ENCODE results near the gene PTGS1.

Gene PTGS1

DNA sequence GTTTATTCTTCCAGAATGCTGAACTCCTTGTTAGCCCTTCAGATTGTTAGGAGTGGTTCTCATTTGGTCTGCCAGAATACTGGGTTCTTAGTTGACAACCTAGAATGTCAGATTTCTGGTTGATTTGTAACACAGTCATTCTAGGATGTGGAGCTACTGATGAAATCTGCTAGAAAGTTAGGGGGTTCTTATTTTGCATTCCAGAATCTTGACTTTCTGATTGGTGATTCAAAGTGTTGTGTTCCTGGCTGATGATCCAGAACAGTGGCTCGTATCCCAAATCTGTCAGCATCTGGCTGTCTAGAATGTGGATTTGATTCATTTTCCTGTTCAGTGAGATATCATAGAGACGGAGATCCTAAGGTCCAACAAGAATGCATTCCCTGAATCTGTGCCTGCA, 21.9 kb downstream of the PTGS1 start:
- no peaks in the 10 kb centered on the region for H3K27me3 ChIP-seq (ENCODE audit: control insufficient read depth, insufficient read depth, low read length)
- peaks cover 33% of the 10 kb centered on the region for H3K4me1 ChIP-seq (ENCODE audit: control insufficient read depth, insufficient read depth, low read length)
- no peak overlapping the region for H3K4me3 ChIP-seq (ENCODE audit: low read length)
- H3K9me3 ChIP-seq (replicated peaks; ENCODE audit: low read length): no peaks in the 10 kb centered on the region
- no peak overlapping the region for H3K4me2 ChIP-seq (ENCODE audit: low read length)
- no peaks in the 10 kb centered on the region for H3K36me3 ChIP-seq (ENCODE audit: insufficient read depth, low read length)
- H3K9ac ChIP-seq (ENCODE audit: low read depth, low read length): no peak overlapping the region

- Histone ChIP-seq H3K36me3 (ENCODE audit: insufficient read depth, low read length) (no peaks in the 10 kb centered on the region), H3K9ac (ENCODE audit: low read depth, low read length) (no peak overlapping the region), H3K4me1 (ENCODE audit: control insufficient read depth, insufficient read depth, low read length) (peaks cover 33% of the 10 kb centered on the region), H3K4me3 (ENCODE audit: low read length) (no peak overlapping the region), H3K9me3 (replicated peaks; ENCODE audit: low read length) (no peaks in the 10 kb centered on the region), H3K4me2 (ENCODE audit: low read length) (no peak overlapping the region), H3K27me3 (ENCODE audit: control insufficient read depth, insufficient read depth, low read length) (no peaks in the 10 kb centered on the region)
These were observed 22.6 kb downstream of the PTGS1 start for GRCh38 chr9:122393284-122393983.

DNA sequence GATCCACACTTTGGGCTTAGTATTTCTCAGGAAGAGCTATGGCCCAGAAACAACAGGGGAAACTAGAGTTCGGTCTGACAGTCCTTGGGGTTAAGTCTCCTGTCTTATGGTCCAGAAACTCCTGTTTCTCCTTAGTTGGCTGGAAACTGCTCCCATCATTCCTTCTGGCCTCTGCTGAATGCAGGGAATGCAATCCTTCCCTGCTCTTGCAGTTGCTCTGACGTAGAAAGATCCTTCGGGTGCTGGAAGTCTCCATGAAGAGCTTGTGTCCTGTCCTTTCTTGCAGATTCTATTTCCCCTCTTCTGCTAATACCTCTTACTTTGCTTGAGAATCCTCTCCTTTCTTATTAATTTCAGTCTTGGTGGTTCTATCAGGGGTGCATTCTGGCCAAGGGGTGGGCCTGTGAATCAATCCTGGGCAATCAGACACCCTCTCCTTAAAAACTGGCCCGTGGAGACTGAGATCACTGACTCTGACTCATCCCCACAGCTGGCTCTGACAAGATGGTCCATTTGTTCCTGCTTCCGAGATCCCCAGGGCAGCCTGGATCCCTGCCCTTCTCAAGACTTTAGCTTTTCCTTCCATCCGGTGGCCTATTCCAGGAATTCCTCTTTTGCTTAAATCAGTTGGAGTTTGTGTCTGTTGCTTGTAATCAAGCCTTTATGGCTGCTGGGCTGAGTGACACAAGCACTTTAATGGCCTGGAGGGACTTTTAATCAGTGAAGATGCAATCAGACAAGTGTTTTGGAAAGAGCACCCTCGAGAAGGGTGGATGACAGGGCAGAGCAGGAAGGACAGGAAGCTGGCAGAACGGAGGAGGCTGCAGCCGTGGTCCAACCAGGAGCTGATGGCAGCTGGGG, 23.7 kb downstream of the PTGS1 start:
- no peak overlapping the region for H3K4me3 ChIP-seq (ENCODE audit: low read length)
- H3K36me3 ChIP-seq (ENCODE audit: insufficient read depth, low read length): no peaks in the 10 kb centered on the region
- H3K27me3 ChIP-seq (ENCODE audit: control insufficient read depth, insufficient read depth, low read length): no peaks in the 10 kb centered on the region
- H3K9ac ChIP-seq (ENCODE audit: low read depth, low read length): no peak overlapping the region
- peaks cover 33% of the 10 kb centered on the region for H3K4me1 ChIP-seq (ENCODE audit: control insufficient read depth, insufficient read depth, low read length)
- H3K9me3 ChIP-seq (replicated peaks; ENCODE audit: low read length): no peaks in the 10 kb centered on the region
- peak overlapping the region; percentile 48 for H3K4me2 ChIP-seq (ENCODE audit: low read length)

DNA sequence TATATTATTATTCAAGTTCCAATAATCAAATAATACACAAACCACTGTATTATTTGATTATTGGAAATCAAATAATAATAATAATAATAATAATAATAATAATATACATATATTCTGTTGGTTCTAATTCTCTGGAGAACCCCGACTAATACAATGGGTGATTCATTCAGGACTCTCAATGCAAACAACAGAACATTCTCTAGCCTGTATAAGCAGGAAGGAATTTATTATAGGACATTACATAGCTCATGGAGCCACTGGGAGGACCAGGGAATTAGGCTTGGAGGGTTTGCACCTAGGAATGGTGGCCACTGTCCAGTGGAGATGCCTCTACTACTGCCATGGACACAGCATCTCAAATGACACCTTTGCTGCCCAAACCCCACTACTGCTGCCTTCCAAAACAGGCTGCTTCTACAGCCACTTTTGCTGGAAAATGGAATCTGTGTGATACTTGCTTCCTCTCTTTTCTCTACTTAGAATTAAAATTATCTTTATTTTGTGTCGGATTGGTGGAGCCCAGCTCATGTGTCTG, 25.9 kb downstream of the PTGS1 start:
- no peaks in the 10 kb centered on the region for H3K9me3 ChIP-seq (replicated peaks; ENCODE audit: low read length)
- H3K9ac ChIP-seq (ENCODE audit: low read depth, low read length): no peak overlapping the region
- H3K4me1 ChIP-seq (ENCODE audit: control insufficient read depth, insufficient read depth, low read length): peaks cover 24% of the 10 kb centered on the region
- no peak overlapping the region for H3K4me2 ChIP-seq (ENCODE audit: low read length)
- no peaks in the 10 kb centered on the region for H3K36me3 ChIP-seq (ENCODE audit: insufficient read depth, low read length)
- H3K27me3 ChIP-seq (ENCODE audit: control insufficient read depth, insufficient read depth, low read length): no peaks in the 10 kb centered on the region
- no peak overlapping the region for H3K4me3 ChIP-seq (ENCODE audit: low read length)

DNA sequence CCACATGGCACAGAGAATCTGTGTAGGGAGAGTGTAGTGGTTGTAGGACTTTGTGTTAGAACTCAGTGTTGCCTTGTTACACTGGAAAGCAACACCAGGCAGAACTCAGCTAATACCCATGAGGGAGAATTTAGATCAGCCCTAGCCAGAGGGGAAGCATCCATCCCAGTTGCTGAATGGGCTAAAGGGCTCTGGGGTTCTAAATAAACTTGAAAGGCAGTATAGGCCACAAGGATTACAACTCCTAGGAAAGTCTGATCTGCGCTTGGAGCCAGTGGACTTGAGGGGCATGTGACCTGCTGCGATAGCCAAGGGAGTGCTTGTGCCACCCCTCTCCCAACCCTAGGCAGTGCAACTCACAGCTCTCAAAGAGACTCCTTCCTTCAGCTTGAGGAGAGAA, 26.9 kb downstream of the PTGS1 start:
- H3K4me1 ChIP-seq (ENCODE audit: control insufficient read depth, insufficient read depth, low read length): peaks cover 32% of the 10 kb centered on the region
- H3K9me3 ChIP-seq (replicated peaks; ENCODE audit: low read length): no peaks in the 10 kb centered on the region
- H3K9ac ChIP-seq (ENCODE audit: low read depth, low read length): no peak overlapping the region

DNA sequence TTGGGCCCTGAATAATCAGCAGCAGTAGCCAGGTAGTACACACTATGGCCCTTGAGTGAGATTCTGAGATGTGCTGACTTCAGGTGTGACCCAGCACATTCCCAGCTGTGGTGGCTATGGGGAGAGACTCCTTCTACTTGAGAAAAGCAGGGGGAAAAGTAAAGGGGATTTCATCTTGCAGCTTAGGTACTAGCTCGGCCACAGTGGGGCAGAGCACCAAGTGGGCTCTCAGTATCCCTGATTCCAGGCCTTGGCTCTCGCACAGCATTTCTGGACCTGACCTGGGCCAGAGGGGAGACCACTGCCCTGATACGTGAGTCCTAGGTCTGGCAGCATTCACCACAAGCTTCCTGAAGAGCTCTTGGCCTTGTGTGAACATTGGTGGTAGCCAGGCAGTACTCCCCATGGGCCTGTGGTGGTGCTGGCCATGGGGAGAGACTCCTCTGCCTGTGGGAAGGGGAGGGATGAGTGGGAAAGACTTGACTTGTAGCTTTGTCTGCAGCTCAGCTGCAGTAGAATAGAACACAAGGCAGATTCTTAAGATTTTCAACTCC, 27.6 kb downstream of the PTGS1 start:
- H3K4me1 ChIP-seq (ENCODE audit: control insufficient read depth, insufficient read depth, low read length): peaks cover 32% of the 10 kb centered on the region
- H3K27me3 ChIP-seq (ENCODE audit: control insufficient read depth, insufficient read depth, low read length): no peaks in the 10 kb centered on the region
- H3K9ac ChIP-seq (ENCODE audit: low read depth, low read length): no peak overlapping the region
- no peak overlapping the region for H3K4me2 ChIP-seq (ENCODE audit: low read length)
- no peaks in the 10 kb centered on the region for H3K9me3 ChIP-seq (replicated peaks; ENCODE audit: low read length)
- H3K36me3 ChIP-seq (ENCODE audit: insufficient read depth, low read length): no peaks in the 10 kb centered on the region
- no peak overlapping the region for H3K4me3 ChIP-seq (ENCODE audit: low read length)

More for the DNA sequence above, 26.9 kb downstream of the PTGS1 start:
- H3K4me2 ChIP-seq (ENCODE audit: low read length): no peak overlapping the region
- H3K27me3 ChIP-seq (ENCODE audit: control insufficient read depth, insufficient read depth, low read length): no peaks in the 10 kb centered on the region
- H3K36me3 ChIP-seq (ENCODE audit: insufficient read depth, low read length): no peaks in the 10 kb centered on the region
- no peak overlapping the region for H3K4me3 ChIP-seq (ENCODE audit: low read length)

- no peak overlapping the region for H3K4me2 ChIP-seq (ENCODE audit: low read length)
- no peak overlapping the region for H3K4me3 ChIP-seq (ENCODE audit: low read length)
- no peaks in the 10 kb centered on the region for H3K36me3 ChIP-seq (ENCODE audit: insufficient read depth, low read length)
- H3K27me3 ChIP-seq (ENCODE audit: control insufficient read depth, insufficient read depth, low read length): no peaks in the 10 kb centered on the region
- H3K9me3 ChIP-seq (replicated peaks; ENCODE audit: low read length): no peaks in the 10 kb centered on the region
- peak overlapping the region; percentile 29 for H3K9ac ChIP-seq (ENCODE audit: low read depth, low read length)
- H3K4me1 ChIP-seq (ENCODE audit: control insufficient read depth, insufficient read depth, low read length): peaks cover 15% of the 10 kb centered on the region
These were observed 31.1 kb downstream of the PTGS1 start for GRCh38 chr9:122401896-122402295.

- Histone ChIP-seq H3K4me2 (ENCODE audit: low read length) (peak overlapping the region; percentile 41), H3K36me3 (ENCODE audit: insufficient read depth, low read length) (no peaks in the 10 kb centered on the region), H3K4me1 (ENCODE audit: control insufficient read depth, insufficient read depth, low read length) (peaks cover 15% of the 10 kb centered on the region), H3K9me3 (replicated peaks; ENCODE audit: low read length) (no peaks in the 10 kb centered on the region), H3K9ac (ENCODE audit: low read depth, low read length) (peak overlapping the region; percentile 55), H3K4me3 (ENCODE audit: low read length) (peak overlapping the region; percentile 4), H3K27me3 (ENCODE audit: control insufficient read depth, insufficient read depth, low read length) (no peaks in the 10 kb centered on the region)
These were observed 31.6 kb downstream of the PTGS1 start for GRCh38 chr9:122402403-122402871.

GRCh38 chr9:122402874-122403273, 32.0 kb downstream of the PTGS1 start:
- peak overlapping the region; percentile 41 for H3K4me2 ChIP-seq (ENCODE audit: low read length)
- no peaks in the 10 kb centered on the region for H3K9me3 ChIP-seq (replicated peaks; ENCODE audit: low read length)
- peaks cover 15% of the 10 kb centered on the region for H3K4me1 ChIP-seq (ENCODE audit: control insufficient read depth, insufficient read depth, low read length)
- peak overlapping the region; percentile 4 for H3K4me3 ChIP-seq (ENCODE audit: low read length)
- H3K27me3 ChIP-seq (ENCODE audit: control insufficient read depth, insufficient read depth, low read length): no peaks in the 10 kb centered on the region
- no peaks in the 10 kb centered on the region for H3K36me3 ChIP-seq (ENCODE audit: insufficient read depth, low read length)
- H3K9ac ChIP-seq (ENCODE audit: low read depth, low read length): peak overlapping the region; percentile 55

- no peaks in the 10 kb centered on the region for H3K27me3 ChIP-seq (ENCODE audit: control insufficient read depth, insufficient read depth, low read length)
- no peak overlapping the region for H3K9ac ChIP-seq (ENCODE audit: low read depth, low read length)
- H3K4me2 ChIP-seq (ENCODE audit: low read length): no peak overlapping the region
- H3K36me3 ChIP-seq (ENCODE audit: insufficient read depth, low read length): no peaks in the 10 kb centered on the region
- H3K9me3 ChIP-seq (replicated peaks; ENCODE audit: low read length): no peaks in the 10 kb centered on the region
- peaks cover 15% of the 10 kb centered on the region for H3K4me1 ChIP-seq (ENCODE audit: control insufficient read depth, insufficient read depth, low read length)
- H3K4me3 ChIP-seq (ENCODE audit: low read length): no peak overlapping the region
These were observed 32.7 kb downstream of the PTGS1 start for GRCh38 chr9:122403381-122404000.

All from skeletal muscle satellite cell (primary cell).